PFSK-1 (cell line): ENCODE measurements around the gene C1QA.

ENCODE experiments used
- FOXP2 ChIP-seq: optimal IDR thresholded peaks from 2 replicates; pipeline ENCODE3; 2011; ENCODE audit warnings: borderline replicate concordance, control low read depth, inconsistent platforms; ENCODE audit not compliant: insufficient read depth; ENCODE audit errors: extremely low read length, extremely low read depth
- POLR2AphosphoS5 ChIP-seq: IDR thresholded peaks from 2 replicates; pipeline ENCODE4 v1.6.1; 2012; ENCODE audit warnings: low read depth, mild to moderate bottlenecking, control low read depth, low read length, moderate library complexity
- REST ChIP-seq, 2 experiments: IDR thresholded peaks; 2 replicates each; pipeline versions ENCODE4 v1.6.1 to v1.8.0; 2011 to 2012; ENCODE audit warnings: low read depth in 2 of 2, low read length in 2 of 2, control low read depth in 1 of 2, inconsistent platforms in 1 of 2, mild to moderate bottlenecking in 1 of 2, moderate library complexity in 1 of 2; ENCODE audit not compliant: insufficient read depth in 1 of 2
- SIN3A ChIP-seq: IDR thresholded peaks from 2 replicates; pipeline ENCODE4 v1.6.1; 2012; ENCODE audit warnings: mild to moderate bottlenecking, low read length, moderate library complexity, borderline replicate concordance; ENCODE audit not compliant: insufficient read depth
- TAF1 ChIP-seq: IDR thresholded peaks from 2 replicates; pipeline ENCODE4 v1.6.1; 2012; ENCODE audit warnings: low read length, control low read depth, borderline replicate concordance; ENCODE audit not compliant: insufficient read depth

Gene C1QA

DNA sequence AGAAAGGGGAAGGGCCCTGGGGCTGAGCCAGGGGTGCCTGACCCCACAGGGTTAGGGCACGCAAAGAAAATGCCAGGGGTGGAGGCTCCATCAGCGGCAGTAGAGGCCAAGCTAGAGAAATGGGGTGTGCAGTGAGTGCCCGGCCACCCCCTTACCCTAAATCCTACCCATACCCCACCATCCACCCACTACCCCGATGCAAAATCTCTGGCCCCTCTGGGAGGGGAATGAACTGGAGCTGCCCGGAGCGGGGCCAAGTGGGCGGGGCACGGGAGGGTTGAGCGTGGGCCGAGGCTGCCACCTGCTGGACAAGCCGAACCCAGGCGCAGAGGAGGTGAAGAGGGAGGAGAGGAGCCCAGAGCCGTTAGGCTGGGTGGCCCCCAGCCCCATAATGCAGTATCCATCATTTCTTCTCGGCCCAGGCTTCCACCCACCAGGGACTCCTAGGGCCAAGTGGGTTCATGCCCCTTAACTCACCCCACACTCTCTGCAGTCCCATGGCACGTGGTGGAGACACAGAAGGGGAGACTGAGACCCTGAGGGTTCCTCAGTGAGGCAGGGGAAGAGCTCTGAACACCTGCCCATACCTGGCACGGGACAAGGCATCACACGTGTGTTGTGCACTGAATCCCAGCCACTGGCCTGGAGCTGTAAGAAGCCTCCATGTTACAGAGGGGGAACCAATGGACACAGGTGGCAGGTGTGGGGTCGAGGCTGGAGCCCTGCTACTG lies 5.6 kb downstream of the C1QA start:
- 0 out of 4 replicates have a peak, but pooled peaks of 1 of the 2 experiments have one; percentile 20 for TF ChIP-seq REST (IDR thresholded peaks at IDR 0.05; ENCODE audit: insufficient read depth in 1 of 2, low read depth in 2 of 2, low read length in 2 of 2)
- TF ChIP-seq POLR2AphosphoS5, result no peak
- TF ChIP-seq TAF1, result no peak
- no peak for TF ChIP-seq SIN3A
- peak; percentile 50 for TF ChIP-seq FOXP2

GRCh38 chr1:22643381-22643780 lies 7.0 kb downstream of the C1QA start, which contains the start of gene C1QC:
Gene C1QC (plus strand): TSS chr1:22643633. CDS start chr1:22644024, 391 bp downstream.
- TF ChIP-seq SIN3A, result no peak
- TF ChIP-seq FOXP2, result no peak
- no peak for TF ChIP-seq TAF1
- no peak for TF ChIP-seq REST (IDR thresholded peaks at IDR 0.05; ENCODE audit: insufficient read depth in 1 of 2, low read depth in 2 of 2, low read length in 2 of 2)
- TF ChIP-seq POLR2AphosphoS5, result no peak

DNA sequence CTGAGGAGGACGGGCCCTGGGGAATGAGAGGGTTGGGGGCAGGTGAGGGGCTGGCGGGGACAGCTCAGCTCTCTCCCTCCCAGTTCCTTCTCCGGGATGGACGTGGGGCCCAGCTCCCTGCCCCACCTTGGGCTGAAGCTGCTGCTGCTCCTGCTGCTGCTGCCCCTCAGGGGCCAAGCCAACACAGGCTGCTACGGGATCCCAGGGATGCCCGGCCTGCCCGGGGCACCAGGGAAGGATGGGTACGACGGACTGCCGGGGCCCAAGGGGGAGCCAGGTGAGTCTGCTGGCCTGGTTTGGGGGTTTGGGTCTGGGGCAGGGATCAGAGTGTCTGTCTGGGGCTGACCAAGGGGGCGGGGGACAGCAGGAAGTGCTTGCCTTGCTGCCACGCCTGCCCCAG lies 7.5 kb downstream of the C1QA start:
- TF ChIP-seq REST (IDR thresholded peaks at IDR 0.05; ENCODE audit: insufficient read depth in 1 of 2, low read depth in 2 of 2, low read length in 2 of 2) (no peak), TAF1 (no peak), SIN3A (no peak), POLR2AphosphoS5 (no peak), FOXP2 (no peak)

DNA sequence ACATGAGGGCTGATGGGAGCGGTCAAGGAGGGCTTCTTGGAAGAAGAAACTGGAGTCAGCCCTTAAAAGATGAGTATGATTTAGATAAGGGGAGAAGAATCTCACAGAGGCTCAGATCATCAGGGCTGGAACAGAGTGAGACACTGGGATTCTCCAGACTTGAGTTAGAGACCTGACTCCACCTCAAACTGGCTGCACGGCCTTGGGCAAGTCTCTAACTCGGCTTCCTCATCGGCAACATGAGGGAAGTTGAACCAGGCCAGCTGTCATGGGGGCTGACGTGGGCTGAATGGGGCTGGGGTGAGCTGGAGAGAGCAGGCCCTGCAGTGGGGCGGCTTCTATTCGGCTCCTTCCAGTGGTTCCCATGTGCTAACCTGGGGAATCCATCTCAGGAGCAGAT lies 9.5 kb downstream of the C1QA start:
- TF ChIP-seq TAF1 (no peak), FOXP2 (no peak), POLR2AphosphoS5 (no peak), REST (IDR thresholded peaks at IDR 0.05; ENCODE audit: insufficient read depth in 1 of 2, low read depth in 2 of 2, low read length in 2 of 2) (no peak), SIN3A (no peak)
